IPS DF 4.7 (cell line): Measurements from ENCODE around the gene THEM4.
"Not testable (repeated sequence)": the region's sequence is repeated elsewhere in the genome, so short reads cannot be mapped to it uniquely, and the experiment has no call there.

Experiments
- DNase-seq: peaks from one replicate; pipeline ENCODE4 v3.0.0-alpha.2; 2013; ENCODE audit warnings: low spot score; ENCODE audit errors: extremely low read depth

The THEM4 gene

DNA sequence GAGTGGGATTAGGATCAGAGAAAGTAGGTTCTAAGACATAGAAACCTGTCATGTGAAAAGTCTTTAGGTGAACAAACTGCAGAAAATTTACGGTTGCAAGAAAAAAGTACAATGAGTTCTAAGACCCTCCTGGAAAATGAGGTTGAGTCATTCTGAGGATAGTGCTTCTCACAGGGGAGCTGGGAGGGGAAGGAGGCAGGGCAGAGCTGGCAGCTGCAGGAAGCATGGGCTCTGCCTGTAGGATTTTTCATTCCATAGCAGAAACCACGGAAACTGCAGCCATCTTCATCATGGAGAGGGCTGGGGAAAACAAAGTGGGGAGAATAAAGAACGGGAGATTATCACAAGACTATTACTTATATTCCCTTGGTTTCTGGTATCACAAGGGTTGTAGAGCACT is 25.8 kb upstream of the THEM4 start:
- no peak for DNase-seq

- no peak for DNase-seq
These were observed 24.8 kb upstream of the THEM4 start for GRCh38 chr1:151934048-151934493.

DNA sequence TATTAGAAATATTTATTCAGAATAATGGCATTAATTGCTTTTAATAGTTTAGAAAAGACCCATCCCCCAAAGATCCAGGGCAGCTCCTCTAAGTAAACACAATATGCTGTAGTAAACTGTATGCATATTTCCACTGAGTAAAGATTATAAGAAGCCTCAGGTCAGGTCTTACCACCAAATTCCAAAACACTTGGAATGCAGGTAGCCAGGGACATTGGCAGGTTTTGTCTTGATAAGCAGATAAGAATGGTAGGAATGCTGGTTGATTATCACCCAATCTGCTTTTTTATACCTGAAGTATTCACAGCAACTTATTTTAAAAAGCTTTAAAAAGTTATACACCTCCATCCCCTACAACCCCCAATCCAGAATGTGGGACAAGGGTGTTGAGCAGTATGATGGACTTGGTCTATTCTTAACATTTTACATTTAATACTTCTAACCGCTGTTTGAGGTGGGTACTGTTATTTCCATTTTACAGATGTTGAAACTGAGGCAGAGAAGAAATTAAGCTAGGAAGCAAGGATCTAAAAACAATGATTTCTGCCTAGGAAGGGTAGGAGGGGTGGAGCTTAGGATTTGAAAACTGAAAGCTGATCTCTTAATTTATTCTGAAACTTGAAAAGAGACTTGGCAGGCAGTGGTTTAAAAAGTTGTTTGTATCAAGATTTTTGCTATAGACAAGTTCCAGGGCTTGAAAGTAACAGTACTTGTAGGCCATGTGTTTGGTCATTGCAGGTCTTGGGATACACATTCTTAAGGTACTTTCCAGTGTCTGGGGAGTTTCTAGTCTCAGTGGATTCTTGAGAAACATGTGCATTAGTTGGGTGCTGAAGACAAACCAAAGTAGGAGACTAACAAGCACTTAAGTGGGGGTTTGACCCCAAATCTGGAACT is 15.6 kb upstream of the THEM4 start:
- no peak for DNase-seq

DNA sequence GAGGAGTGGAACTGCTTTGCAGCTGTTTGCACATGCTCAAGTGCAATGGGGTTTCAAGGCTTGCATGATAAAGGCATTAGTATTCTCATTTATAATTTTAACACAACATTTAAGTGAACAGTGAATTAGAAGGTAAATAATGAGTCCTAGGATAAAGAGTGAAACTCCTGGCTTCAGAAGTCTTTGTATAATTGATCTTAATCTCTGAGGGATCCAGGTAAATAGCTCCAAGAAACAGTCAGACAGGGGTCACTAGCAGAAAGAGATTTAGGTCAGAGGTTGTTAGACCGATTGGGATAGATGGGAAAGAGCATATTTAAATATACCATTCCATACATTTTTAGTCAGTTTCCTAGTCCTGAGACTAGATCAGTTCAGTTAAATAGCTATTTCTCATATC is 14.1 kb upstream of the THEM4 start:
- DNase-seq: no peak

DNA sequence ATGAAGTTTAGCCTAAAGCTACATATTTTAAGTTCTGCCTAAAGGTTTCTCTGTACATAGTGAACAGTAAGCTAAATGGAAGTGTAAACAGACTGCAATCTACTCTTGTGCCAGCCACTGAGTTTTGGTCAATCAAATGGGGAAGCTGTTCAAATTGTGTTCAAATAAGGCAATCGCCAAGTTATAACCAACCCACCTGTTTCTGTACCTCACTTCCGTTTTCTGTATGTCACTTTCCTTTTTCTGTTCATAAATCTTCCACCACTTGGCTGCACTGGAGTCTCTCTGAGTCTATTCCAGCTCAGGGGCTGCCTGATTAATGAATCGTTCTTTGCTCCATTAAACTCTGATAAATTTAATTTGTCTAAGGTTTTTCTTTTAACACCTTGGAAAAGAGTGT is 10.8 kb upstream of the THEM4 start:
- no peak for DNase-seq

- DNase-seq: no peak
These were observed 9.7 kb upstream of the THEM4 start for GRCh38 chr1:151918819-151919610.

DNA sequence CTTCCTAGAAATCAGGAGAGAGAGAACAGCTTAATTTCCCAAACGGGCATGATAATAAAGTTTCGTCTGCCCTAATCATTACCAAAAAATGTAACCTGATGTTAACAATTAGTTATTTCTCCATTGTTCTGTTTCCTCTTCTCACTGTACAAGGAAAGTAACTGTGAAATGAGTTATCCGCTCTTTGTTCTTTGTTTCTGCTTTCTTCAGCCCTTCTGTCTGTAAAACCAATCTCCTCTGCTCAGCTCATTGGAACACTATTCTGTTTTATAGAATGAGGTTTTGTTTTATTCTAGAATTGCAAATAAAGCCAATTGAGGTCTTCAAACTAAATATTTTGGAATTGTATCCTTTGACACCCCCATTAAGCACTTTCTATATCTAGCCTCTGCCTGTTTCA is 8.8 kb upstream of the THEM4 start:
- DNase-seq: no peak

DNA sequence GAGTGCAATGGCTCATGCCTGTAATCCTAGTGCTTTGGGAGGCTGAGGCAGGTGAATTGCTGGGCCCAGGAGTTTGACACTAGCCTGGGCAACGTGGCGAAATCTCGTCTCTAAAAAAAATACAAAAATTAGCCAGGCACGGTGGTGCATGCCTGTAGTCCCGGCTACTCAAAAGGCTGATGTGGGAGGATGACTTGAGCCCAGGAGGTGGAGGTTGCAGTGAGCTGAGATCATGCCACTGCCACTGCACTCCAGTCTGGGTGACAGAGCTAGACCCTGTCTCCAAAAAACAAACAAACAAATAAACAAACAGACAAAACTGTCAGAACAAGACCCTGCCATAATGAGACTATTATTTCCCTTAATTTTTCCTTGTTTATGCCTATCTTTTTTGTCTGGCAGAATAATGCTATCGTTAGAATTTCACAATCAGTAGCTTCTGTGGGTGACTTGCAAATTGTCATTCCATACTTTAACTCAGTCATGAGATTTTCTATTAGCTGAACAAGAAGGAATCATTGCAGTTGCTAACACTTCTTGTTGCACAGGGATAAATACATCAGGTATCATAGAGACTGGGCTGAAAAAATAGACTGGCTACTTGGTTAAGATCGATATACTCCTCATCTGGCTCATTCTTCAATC is 7.5 kb upstream of the THEM4 start:
- DNase-seq: no peak

DNA sequence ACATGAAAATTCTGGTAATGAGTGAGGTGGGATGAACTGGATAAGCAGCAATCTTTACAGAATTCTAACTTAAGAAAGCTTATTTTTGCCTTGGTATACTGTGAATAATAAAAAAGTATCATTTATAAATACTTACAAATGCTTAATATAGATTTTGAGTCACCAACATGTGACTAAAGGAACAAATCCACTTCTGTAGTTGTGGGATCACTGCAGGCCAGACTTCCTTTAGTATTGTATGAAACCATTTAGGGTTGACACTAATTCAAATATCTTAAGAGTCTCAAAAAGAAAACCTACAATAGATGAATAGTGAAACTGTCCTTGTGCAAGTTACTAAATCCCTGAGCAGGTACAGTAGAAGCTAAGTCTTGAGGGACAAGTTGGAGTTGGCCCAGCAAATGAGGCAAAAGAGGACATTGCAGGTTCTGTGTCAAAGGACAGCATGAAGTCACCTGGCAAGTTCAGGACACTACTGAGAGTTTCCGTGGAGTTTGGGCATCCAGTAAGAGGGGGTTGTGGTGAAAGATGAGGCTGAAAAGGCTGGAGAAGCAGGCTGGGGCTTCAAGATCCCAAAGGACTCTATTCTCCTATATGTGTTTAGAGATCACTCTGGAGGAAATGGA is 5.9 kb upstream of the THEM4 start:
- no peak for DNase-seq

DNA sequence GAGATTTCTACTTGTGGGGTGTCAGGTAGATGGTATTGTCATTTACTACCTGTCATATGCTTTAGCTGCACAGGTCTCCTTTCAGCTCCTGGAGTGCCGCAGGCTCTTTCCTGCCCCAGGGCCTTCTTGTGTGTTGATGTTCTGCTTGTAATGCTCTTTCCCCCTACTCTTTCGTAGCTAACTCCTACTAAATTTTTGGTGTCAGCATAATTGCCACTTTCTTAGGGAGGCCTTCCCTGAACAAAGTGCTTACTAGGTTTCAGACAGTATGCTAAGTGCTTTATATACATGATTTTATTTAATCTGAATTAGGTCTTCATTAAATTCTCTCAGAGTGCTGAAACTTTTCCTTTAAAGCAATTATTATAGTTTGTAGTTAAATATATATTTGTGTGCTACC is 4.8 kb upstream of the THEM4 start:
- no peak for DNase-seq

GRCh38 chr1:151912973-151913372 is 3.7 kb upstream of the THEM4 start:
- no peak for DNase-seq

- no peak for DNase-seq
These were observed 1.1 kb downstream of the THEM4 start for GRCh38 chr1:151908228-151908691.

DNA sequence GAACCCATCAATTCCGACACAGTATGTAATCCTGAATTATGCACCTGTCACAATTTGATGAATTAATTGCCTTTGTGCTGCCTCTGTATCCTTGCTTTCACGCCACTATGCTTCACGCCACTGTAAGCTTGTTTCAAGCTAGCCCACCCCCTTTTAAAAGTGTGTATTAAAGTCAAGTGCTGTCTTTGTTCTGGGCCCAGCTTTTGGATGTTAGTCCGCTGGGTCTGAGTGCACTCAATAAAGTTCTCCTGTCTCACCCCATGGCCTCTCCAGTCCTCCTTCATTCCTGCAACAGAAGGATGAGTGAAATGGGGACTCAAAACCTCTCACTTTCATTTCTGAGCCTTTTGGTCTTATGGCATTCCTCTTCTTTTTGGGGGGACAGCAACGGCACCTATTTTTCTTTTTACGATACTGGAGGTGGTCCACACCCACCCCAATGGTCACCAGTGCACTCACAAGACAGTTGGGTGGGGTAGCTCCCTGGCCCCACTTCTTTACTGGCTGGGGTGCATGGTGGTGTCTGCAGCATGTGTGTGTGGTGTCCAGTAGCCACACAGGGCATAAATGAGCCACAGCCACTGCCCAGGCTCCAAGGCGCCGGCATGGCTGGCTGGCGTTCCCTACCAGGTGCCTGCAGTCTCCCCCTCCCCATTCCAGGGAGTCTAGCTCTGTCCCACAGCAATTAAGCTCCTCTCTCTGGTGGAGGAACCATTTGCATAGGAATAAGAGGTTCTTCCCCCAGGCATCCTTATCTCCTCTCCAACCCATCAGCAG is 1.8 kb downstream of the THEM4 start:
- DNase-seq: no peak

GRCh38 chr1:151906324-151906645 is 3.0 kb downstream of the THEM4 start:
- not testable (repeated sequence) for DNase-seq

- not testable (repeated sequence) for DNase-seq
These were observed 3.6 kb downstream of the THEM4 start for GRCh38 chr1:151905443-151906323.

DNA sequence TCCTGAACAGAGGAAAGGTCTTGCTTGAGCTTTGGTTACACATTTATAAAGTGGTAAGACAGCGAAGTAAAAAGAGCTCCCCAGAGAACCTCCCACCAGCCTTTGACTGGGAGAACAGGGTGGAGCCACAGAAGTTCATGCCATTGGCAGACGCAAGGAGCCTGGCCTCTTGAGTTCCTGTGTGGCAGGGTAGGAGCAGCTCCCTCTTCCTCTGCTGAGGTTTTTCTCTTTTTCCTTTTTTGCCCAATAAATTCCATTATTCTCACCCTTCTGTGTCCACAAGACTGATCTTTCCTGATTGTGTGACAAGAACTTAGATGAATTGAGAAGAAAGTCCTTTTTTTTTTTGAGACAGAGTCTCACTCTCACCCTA is 4.3 kb downstream of the THEM4 start:
- no peak for DNase-seq

- DNase-seq: no peak
These were observed 6.5 kb downstream of the THEM4 start for GRCh38 chr1:151902858-151903257.

- DNase-seq: not testable (repeated sequence)
These were observed 8.5 kb downstream of the THEM4 start for GRCh38 chr1:151900804-151901203.

GRCh38 chr1:151898519-151898991 is 10.8 kb downstream of the THEM4 start:
- no peak for DNase-seq

DNA sequence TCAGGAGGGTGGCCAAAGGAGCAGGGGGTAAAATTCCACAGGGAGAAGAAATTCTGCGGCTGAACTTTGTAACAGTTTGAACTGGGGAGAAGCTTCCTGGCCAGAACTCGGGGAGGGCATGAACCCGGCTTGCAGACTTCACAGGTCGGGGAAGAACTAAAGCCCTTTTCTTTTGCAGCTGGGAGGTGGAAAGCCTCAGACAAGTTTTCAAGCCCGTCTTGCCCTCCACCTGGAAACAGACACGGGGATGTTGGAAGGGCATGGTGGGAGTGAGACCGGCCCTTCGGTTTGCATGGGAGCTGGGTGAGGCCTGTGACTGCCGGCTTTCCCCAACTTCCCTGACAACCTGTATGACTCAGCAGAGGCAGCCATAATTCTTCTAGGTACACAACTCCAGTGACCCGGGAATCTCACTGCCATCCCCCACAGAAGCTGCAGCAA is 11.3 kb downstream of the THEM4 start:
- no peak for DNase-seq
